ENCODE results near the gene NFIX. TPM values are rescaled to one million over a fixed set of nuclear protein-coding genes. Genes with fewer than 3 reads are reported as not detected.
A peak's percentile ranks its signal among the peaks of the same experiment; 100 is the strongest.

Gene NFIX
- total RNA-seq, 2 experiments from 2014 or later, result 3.0 to 3.3 TPM

GRCh38 chr19:13120817-13121216 lies 125.5 kb downstream of the NFIX start:
- no peak for TF ChIP-seq CTCF (IDR thresholded peaks at IDR 0.05)
- Histone ChIP-seq H3K4me1 (ENCODE audit: insufficient read depth, low read length) (peaks cover 58% of the 10 kb centered on the region), H3K9me3 (ENCODE audit: control insufficient read depth in 1 of 2, insufficient read depth in 1 of 2, low read length in 2 of 2) (no peaks in the 10 kb centered on the region), H3K36me3 (ENCODE audit: insufficient read depth, low read length) (peaks cover 12% of the 10 kb centered on the region), H3K27me3 (ENCODE audit: control insufficient read depth in 1 of 2, insufficient read depth in 2 of 2, low read length in 2 of 2) (no peaks in the 10 kb centered on the region), H3K27ac (ENCODE audit: low read depth in 1 of 2, low read length in 2 of 2) (no peak overlapping the region), H3K4me3 (ENCODE audit: low read length) (no peak overlapping the region)
- no peaks in the 10 kb centered on the region for H3K9me3 Mint-ChIP-seq
- peaks cover 26% of the 10 kb centered on the region for H3K36me3 Mint-ChIP-seq (ENCODE audit: low read depth)
- DNase-seq (no peak), ATAC-seq (ENCODE audit: poor library complexity) (no peak)
- intact Hi-C loops (cut with DNase I, micrococcal nuclease), result no loop called here
- POLR2A ChIA-PET, result no interaction called here
- CTCF ChIA-PET, result interaction anchor here (0.7 kb wide), 1 partner anchor 41 kb away, joined by 3 read pairs; no protein-coding TSS in a partner anchor
- no peak overlapping the region for H3K27ac Mint-ChIP-seq
- H3K4me3 Mint-ChIP-seq, result peak overlapping the region; percentile 84
- H3K27me3 Mint-ChIP-seq, result no peaks in the 10 kb centered on the region
- H3K4me1 Mint-ChIP-seq (ENCODE audit: low read depth), result peaks cover 57% of the 10 kb centered on the region

DNA sequence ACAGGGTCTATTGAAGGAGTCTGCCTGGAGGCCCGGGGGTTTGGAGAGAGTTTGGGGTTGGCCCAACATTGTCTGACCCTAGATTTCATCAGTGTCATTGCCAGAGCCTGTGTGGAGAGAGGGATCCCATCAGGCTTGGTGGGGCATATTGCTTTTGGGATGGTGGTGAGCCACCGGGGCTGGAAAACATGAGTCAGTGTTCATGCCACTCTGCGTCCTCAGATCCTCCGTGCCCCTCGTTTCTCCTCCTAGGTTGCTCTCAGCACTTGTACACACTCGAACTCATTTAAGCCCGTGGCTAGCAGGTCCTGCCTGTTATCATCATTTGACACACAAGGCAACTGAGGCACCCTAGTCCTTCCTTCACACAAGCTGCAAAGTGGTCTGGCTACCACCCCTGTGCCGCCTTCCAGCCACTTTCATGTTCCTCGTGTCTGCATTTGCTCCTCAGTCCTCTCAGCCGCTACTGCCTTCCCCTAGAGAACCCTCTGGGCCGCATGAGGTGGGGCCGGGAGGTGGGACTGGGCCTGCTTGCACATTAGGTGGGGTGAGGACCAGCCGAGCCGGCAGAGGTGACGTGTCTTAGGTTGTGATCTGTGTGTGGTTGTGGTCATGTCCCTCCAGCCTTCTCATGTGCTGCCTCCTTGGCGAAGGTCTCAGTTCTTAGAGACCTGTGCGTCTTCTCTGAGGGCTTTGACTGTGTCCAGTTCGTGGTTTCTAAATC lies 126.4 kb downstream of the NFIX start:
- H3K27ac Mint-ChIP-seq, result peak overlapping the region; percentile 44
- Histone ChIP-seq H3K4me1 (ENCODE audit: insufficient read depth, low read length) (peaks cover 51% of the 10 kb centered on the region), H3K36me3 (ENCODE audit: insufficient read depth, low read length) (peaks cover 16% of the 10 kb centered on the region), H3K4me3 (ENCODE audit: low read length) (no peak overlapping the region), H3K27ac (ENCODE audit: low read depth in 1 of 2, low read length in 2 of 2) (no peak overlapping the region), H3K27me3 (ENCODE audit: control insufficient read depth in 1 of 2, insufficient read depth in 2 of 2, low read length in 2 of 2) (no peaks in the 10 kb centered on the region), H3K9me3 (ENCODE audit: control insufficient read depth in 1 of 2, insufficient read depth in 1 of 2, low read length in 2 of 2) (no peaks in the 10 kb centered on the region)
- ATAC-seq (ENCODE audit: poor library complexity), result no peak
- peaks cover 21% of the 10 kb centered on the region for H3K36me3 Mint-ChIP-seq (ENCODE audit: low read depth)
- no peaks in the 10 kb centered on the region for H3K9me3 Mint-ChIP-seq
- ChIA-PET POLR2A (no interaction called here), CTCF (no interaction called here)
- no peak for TF ChIP-seq CTCF (IDR thresholded peaks at IDR 0.05)
- H3K27me3 Mint-ChIP-seq, result no peaks in the 10 kb centered on the region
- H3K4me1 Mint-ChIP-seq (ENCODE audit: low read depth), result peaks cover 52% of the 10 kb centered on the region
- H3K4me3 Mint-ChIP-seq, result peak overlapping the region; percentile 77
- intact Hi-C loops (cut with DNase I, micrococcal nuclease), result no loop called here
- DNase-seq, result peak in 1 of 14 experiments; percentile 38

DNA sequence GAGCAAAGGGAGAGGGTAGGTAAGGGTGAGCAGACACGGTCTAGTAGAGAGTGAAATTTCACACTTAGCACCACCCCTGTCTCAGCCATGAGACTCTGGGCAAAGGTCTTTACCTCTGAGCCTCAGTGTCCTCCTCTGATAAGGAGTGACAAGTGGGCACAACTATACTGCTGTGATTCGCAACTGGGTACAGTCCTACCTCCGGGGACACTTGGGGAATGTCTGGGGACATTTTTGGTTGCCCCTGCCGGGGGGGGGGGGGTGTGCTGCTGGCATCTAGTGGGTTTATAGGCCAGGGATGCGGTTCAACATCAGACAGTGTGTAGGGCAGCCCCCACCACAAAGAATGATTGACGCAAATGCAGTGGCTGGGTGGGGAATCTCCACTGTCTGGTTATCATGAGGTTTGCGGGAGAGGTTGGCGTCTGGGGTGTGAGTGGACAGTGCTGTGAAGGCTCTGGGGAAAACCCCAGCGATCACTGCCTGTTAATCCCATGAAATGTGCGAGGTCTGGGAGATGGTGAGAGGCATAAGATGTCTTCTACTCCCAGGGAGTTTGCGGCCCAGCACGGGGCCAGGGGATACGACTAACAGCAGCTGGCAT lies 127.1 kb downstream of the NFIX start:
- ATAC-seq (ENCODE audit: poor library complexity) (no peak), DNase-seq (peak in 2 of 14 experiments; percentile 30 to 62)
- H3K27me3 ChIP-seq (ENCODE audit: control insufficient read depth in 1 of 2, insufficient read depth in 2 of 2, low read length in 2 of 2), result no peaks in the 10 kb centered on the region
- H3K9me3 Mint-ChIP-seq, result no peaks in the 10 kb centered on the region
- no peak for TF ChIP-seq CTCF (IDR thresholded peaks at IDR 0.05)
- H3K27ac Mint-ChIP-seq, result peak overlapping the region; percentile 44
- H3K4me1 ChIP-seq (ENCODE audit: insufficient read depth, low read length), result peaks cover 45% of the 10 kb centered on the region
- POLR2A ChIA-PET, result no interaction called here
- CTCF ChIA-PET, result no interaction called here
- intact Hi-C loops (cut with DNase I, micrococcal nuclease), result no loop called here
- H3K27me3 Mint-ChIP-seq, result no peaks in the 10 kb centered on the region
- peaks cover 15% of the 10 kb centered on the region for H3K36me3 Mint-ChIP-seq (ENCODE audit: low read depth)
- H3K4me3 ChIP-seq (ENCODE audit: low read length), result no peak overlapping the region
- H3K27ac ChIP-seq (ENCODE audit: low read depth in 1 of 2, low read length in 2 of 2), result no peak overlapping the region
- peaks cover 46% of the 10 kb centered on the region for H3K4me1 Mint-ChIP-seq (ENCODE audit: low read depth)
- no peaks in the 10 kb centered on the region for H3K9me3 ChIP-seq (ENCODE audit: control insufficient read depth in 1 of 2, insufficient read depth in 1 of 2, low read length in 2 of 2)
- H3K36me3 ChIP-seq (ENCODE audit: insufficient read depth, low read length), result peaks cover 18% of the 10 kb centered on the region
- peak overlapping the region; percentile 77 for H3K4me3 Mint-ChIP-seq
